Measurements from ENCODE around the gene ARHGEF28.

Gene ARHGEF28

GRCh38 chr5:73625944-73626811 lies at the start of gene ARHGEF28:
Gene ARHGEF28, plus strand, starts transcription at chr5:73626196. Its CDS starts 58,656 bp downstream, at chr5:73684852.
- ATAC-seq: peak; percentile 79

GRCh38 chr5:73582285-73583145 lies 43.5 kb upstream of the ARHGEF28 start:
- ATAC-seq: no peak
- Mint-ChIP-seq H3K27me3 (no peaks in the 10 kb centered on the region), H3K4me1 (no peaks in the 10 kb centered on the region), H3K9me3 (no peaks in the 10 kb centered on the region), H3K4me3 (no peak overlapping the region), H3K27ac (no peak overlapping the region)
- no peak for DNase-seq

More at GRCh38 chr5:73625944-73626811, at the start of gene ARHGEF28:
- H3K27me3 Mint-ChIP-seq: peaks cover 79% of the 10 kb centered on the region
- DNase-seq: peak; percentile 13 to 15
- H3K27ac Mint-ChIP-seq: no peak within 1 kb of the TSS
- no peaks in the 10 kb centered on the region for H3K4me1 Mint-ChIP-seq
- no peaks in the 10 kb centered on the region for H3K9me3 Mint-ChIP-seq
- H3K4me3 Mint-ChIP-seq: peak within 1 kb of the TSS; percentile 51 to 57

- H3K4me1 Mint-ChIP-seq: no peaks in the 10 kb centered on the region
Observed at GRCh38 chr5:73587923-73588322, 38.1 kb upstream of the ARHGEF28 start.

GRCh38 chr5:73591102-73591695 lies 34.8 kb upstream of the ARHGEF28 start:
- DNase-seq: peak; percentile 16 to 56
- Mint-ChIP-seq H3K27me3 (no peaks in the 10 kb centered on the region), H3K9me3 (no peaks in the 10 kb centered on the region), H3K27ac (no peak overlapping the region), H3K4me3 (no peak overlapping the region), H3K4me1 (no peaks in the 10 kb centered on the region)
- peak; percentile 65 for ATAC-seq

More at GRCh38 chr5:73587923-73588322, 38.1 kb upstream of the ARHGEF28 start:
- H3K27me3 Mint-ChIP-seq: no peaks in the 10 kb centered on the region
- H3K9me3 Mint-ChIP-seq: no peaks in the 10 kb centered on the region
- ATAC-seq (no peak), DNase-seq (no peak)
- no peak overlapping the region for H3K27ac Mint-ChIP-seq
- no peak overlapping the region for H3K4me3 Mint-ChIP-seq

GRCh38 chr5:73591698-73592501 lies 34.1 kb upstream of the ARHGEF28 start:
- no peak overlapping the region for H3K4me3 Mint-ChIP-seq
- H3K9me3 Mint-ChIP-seq: no peaks in the 10 kb centered on the region
- no peaks in the 10 kb centered on the region for H3K4me1 Mint-ChIP-seq
- H3K27ac Mint-ChIP-seq: no peak overlapping the region
- ATAC-seq (no peak), DNase-seq (no peak)
- H3K27me3 Mint-ChIP-seq: no peaks in the 10 kb centered on the region

- H3K27me3 Mint-ChIP-seq: no peaks in the 10 kb centered on the region
- H3K4me3 Mint-ChIP-seq: no peak overlapping the region
- H3K27ac Mint-ChIP-seq: no peak overlapping the region
- H3K4me1 Mint-ChIP-seq: no peaks in the 10 kb centered on the region
- ATAC-seq (no peak), DNase-seq (no peak)
- no peaks in the 10 kb centered on the region for H3K9me3 Mint-ChIP-seq
Observed at GRCh38 chr5:73592551-73592950, 33.4 kb upstream of the ARHGEF28 start.

GRCh38 chr5:73596705-73597328 lies 29.2 kb upstream of the ARHGEF28 start:
- no peak overlapping the region for H3K4me3 Mint-ChIP-seq
- no peak overlapping the region for H3K27ac Mint-ChIP-seq
- peaks cover 11% of the 10 kb centered on the region for H3K27me3 Mint-ChIP-seq
- DNase-seq (no peak), ATAC-seq (no peak)
- H3K4me1 Mint-ChIP-seq: no peaks in the 10 kb centered on the region
- H3K9me3 Mint-ChIP-seq: peaks cover 3 to 4% of the 10 kb centered on the region in 2 donors

GRCh38 chr5:73599380-73599779 lies 26.6 kb upstream of the ARHGEF28 start:
- H3K4me3 Mint-ChIP-seq: no peak overlapping the region
- DNase-seq (no peak), ATAC-seq (no peak)
- H3K4me1 Mint-ChIP-seq: no peaks in the 10 kb centered on the region
- peaks cover 5 to 7% of the 10 kb centered on the region in 2 donors for H3K9me3 Mint-ChIP-seq
- no peak overlapping the region for H3K27ac Mint-ChIP-seq
- peaks cover 11% of the 10 kb centered on the region for H3K27me3 Mint-ChIP-seq

- H3K4me1 Mint-ChIP-seq: no peaks in the 10 kb centered on the region
- H3K27ac Mint-ChIP-seq: no peak overlapping the region
- no peak for ATAC-seq
- DNase-seq: no peak
- H3K9me3 Mint-ChIP-seq: peaks cover 5 to 7% of the 10 kb centered on the region in 2 donors
- H3K4me3 Mint-ChIP-seq: no peak overlapping the region
- H3K27me3 Mint-ChIP-seq: peaks cover 16% of the 10 kb centered on the region
Observed at GRCh38 chr5:73603998-73604397, 22.0 kb upstream of the ARHGEF28 start.

- peaks cover 5 to 7% of the 10 kb centered on the region in 2 donors for H3K9me3 Mint-ChIP-seq
- H3K4me1 Mint-ChIP-seq: no peaks in the 10 kb centered on the region
- no peak overlapping the region for H3K4me3 Mint-ChIP-seq
- H3K27ac Mint-ChIP-seq: no peak overlapping the region
- no peak for ATAC-seq
- DNase-seq: no peak
- peaks cover 13% of the 10 kb centered on the region for H3K27me3 Mint-ChIP-seq
Observed at GRCh38 chr5:73605223-73606087, 20.5 kb upstream of the ARHGEF28 start.

GRCh38 chr5:73606206-73606753 lies 19.7 kb upstream of the ARHGEF28 start:
- H3K27ac Mint-ChIP-seq: no peak overlapping the region
- H3K4me1 Mint-ChIP-seq: no peaks in the 10 kb centered on the region
- no peak for DNase-seq
- peaks cover 5 to 7% of the 10 kb centered on the region in 2 donors for H3K9me3 Mint-ChIP-seq
- no peak for ATAC-seq
- no peak overlapping the region for H3K4me3 Mint-ChIP-seq
- H3K27me3 Mint-ChIP-seq: peaks cover 21% of the 10 kb centered on the region

GRCh38 chr5:73607228-73607627 lies 18.8 kb upstream of the ARHGEF28 start:
- Mint-ChIP-seq H3K4me1 (no peaks in the 10 kb centered on the region), H3K9me3 (no peaks in the 10 kb centered on the region), H3K27ac (no peak overlapping the region), H3K4me3 (no peak overlapping the region), H3K27me3 (peaks cover 30% of the 10 kb centered on the region)
- DNase-seq (no peak), ATAC-seq (no peak)

- Mint-ChIP-seq H3K4me3 (no peak overlapping the region), H3K9me3 (no peaks in the 10 kb centered on the region), H3K27ac (no peak overlapping the region), H3K27me3 (peaks cover 48% of the 10 kb centered on the region), H3K4me1 (no peaks in the 10 kb centered on the region)
- DNase-seq (no peak), ATAC-seq (no peak)
Observed at GRCh38 chr5:73612799-73613198, 13.2 kb upstream of the ARHGEF28 start.

Data from stimulated activated naive CD8-positive, alpha-beta T cell treated with anti-CD3 and anti-CD28 coated beads, Interleukin-15, amount 100 ng/mL, for 72 hours (primary cell).